NCI-H146 (cell line): Measurements from ENCODE around the gene RMI2.

ENCODE experiments used
- DNase-seq: peaks from one replicate; lab custom pipeline; 2025; lab: John Stamatoyannopoulos, UW

The RMI2 gene

DNA sequence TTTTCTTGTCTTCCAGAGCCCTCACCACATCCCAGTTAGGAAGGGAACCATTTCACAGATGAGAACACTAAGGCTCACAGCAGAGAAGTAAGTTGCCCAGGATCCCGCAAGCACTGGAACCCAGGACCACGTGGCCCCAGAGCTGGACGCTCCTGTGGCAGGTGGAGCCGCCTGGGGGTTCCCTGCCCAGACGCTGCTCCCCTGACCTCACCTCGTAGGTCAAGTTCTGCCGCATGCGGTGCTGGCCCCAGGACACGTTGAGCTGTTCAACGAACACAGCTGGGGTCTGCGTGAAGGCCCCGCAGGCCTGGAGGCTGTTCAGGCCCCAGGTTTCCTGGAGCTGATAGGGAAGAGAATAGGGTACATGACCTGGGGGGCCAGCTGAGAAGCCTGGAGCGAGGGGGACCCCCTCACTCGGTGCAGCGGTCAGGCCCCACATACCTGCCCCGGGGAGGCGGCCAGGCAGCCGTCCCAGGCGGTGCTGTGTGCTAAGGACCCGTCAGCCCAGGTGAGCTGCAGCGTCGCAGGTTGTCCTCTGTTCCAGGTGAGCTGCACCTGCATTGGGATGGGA is 54.1 kb downstream of the RMI2 start:
- no peak for DNase-seq

GRCh38 chr16:11400076-11400475 is 54.8 kb downstream of the RMI2 start:
- DNase-seq = no peak
